IPS DF 19.7 (cell line): ENCODE measurements around the gene NSMCE1.

Experiments
- DNase-seq: peaks from one replicate; pipeline ENCODE4 v3.0.0-alpha.2; 2013; ENCODE audit warnings: low read depth, low spot score

The NSMCE1 gene, protein sequence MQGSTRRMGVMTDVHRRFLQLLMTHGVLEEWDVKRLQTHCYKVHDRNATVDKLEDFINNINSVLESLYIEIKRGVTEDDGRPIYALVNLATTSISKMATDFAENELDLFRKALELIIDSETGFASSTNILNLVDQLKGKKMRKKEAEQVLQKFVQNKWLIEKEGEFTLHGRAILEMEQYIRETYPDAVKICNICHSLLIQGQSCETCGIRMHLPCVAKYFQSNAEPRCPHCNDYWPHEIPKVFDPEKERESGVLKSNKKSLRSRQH

GRCh38 chr16:27268376-27269299, at the start of gene NSMCE1:
Gene NSMCE1, minus strand, starts transcription at chr16:27268772. Its CDS starts 11,202 bp downstream, at chr16:27257570.
- peak; percentile 60 for DNase-seq

DNA sequence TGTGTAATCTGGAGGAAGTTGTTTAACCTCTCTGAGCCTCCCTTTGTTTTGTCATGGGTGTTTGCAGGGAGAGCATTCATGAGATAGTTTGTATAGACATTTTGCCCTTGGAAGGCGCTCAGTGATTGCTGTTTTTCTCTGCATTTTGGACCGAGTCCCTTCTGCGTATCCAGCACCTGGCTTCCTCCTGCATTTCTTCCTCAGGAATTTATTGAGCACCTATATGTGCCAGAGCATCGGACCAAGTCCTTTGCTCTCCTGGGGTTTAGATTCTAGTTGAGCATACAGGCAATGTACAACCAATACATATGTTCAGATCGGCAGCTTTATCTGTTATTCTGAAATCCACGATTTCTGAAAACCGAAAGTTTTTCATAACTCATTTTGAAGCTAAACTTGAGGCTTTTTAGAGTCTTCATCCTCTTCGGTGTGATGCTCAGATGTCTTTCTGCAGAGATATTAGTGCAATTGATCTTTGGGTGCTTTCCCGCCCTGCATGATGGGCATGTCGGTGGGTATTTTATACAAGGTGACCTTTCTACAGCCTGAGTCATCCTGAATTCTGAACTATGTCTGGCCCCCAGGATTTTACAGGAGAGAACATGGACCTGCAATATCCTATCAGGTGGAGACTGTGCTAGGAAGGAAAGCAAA, 49.3 kb upstream of the NSMCE1 start:
- no peak for DNase-seq

DNA sequence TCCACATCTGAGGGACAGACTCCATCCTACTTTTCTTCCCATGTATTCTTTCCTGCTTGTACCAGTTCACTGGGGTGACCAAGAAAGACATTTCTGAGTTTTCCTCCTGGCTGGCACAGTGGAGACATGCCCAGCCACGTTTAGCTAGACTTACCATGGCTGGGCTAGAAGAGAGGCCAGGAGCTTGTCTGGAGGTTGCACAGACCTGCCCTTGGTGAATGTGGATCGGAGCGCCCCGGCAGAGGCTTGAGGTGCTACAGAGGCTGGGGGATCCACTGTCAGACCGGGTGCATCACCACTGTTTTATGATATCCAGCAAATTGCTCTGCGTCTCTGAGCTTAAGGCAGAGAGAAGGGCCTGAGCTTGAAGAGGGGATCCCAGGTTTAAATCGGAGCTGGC, 48.7 kb upstream of the NSMCE1 start:
- no peak for DNase-seq

- DNase-seq = no peak
Measured at GRCh38 chr16:27316038-27316680, 47.6 kb upstream of the NSMCE1 start.

DNA sequence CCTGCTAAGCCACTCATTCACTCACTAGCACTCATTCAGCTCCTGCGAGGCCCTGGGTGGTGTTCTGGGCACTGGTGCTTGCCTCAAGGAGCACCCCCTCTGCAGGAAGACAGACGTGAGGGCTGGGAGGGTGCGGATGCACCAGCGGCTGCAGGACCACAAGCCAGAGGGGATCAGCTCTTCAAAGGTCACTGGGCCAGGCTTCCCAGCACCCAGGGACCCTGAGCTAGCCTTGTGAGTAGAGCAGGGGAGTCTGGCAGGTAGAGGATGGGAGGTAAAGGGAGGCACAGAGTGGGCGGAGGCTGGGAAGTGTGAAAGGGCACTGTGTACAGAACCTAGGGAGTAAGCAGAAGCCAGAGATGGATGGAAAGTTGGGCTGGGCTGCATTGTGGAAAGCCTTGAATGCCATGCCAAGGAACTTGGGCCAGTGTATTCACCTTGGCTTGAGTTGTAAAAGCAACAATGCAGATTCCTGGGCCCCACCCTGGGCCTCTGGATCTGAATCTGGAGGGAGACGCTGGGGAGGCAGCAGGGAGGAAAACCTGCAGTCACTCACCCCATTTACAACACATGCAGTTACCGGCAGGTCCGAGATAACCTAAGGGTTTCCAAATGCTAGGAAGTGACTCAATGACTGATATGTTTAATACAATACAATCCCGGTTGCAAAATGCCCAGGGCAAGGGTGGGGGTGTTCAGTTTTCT, 46.9 kb upstream of the NSMCE1 start:
- DNase-seq = no peak

- no peak for DNase-seq
Measured at GRCh38 chr16:27314986-27315332, 46.4 kb upstream of the NSMCE1 start.

DNA sequence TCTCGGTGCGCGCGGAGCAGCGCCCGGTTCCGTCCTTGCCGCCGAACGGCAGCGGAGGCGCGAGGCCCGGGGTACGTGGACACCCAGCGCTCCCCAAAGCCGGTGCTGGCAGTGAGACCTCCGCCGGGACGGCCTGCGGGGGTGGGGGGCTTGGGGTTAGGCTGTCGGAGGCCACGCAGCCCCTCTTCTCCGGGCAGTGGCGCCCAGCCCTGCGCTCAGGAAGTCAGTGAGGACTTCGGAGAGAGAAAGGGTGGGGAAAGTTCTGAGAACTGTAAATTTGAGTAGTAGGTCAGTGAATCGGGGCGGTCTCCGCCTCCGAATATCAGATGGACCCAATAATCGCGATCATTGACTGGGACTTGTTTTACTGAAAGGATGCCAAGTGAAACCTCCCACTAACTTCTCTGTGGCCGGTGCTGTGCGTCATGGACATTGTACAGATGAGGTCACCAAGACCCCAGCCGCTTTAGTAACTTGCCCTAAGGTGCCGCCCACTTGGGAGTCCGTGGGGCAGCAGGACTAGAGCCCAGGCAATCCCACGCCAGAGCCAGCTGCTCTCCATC, 45.7 kb upstream of the NSMCE1 start:
- no peak for DNase-seq

DNA sequence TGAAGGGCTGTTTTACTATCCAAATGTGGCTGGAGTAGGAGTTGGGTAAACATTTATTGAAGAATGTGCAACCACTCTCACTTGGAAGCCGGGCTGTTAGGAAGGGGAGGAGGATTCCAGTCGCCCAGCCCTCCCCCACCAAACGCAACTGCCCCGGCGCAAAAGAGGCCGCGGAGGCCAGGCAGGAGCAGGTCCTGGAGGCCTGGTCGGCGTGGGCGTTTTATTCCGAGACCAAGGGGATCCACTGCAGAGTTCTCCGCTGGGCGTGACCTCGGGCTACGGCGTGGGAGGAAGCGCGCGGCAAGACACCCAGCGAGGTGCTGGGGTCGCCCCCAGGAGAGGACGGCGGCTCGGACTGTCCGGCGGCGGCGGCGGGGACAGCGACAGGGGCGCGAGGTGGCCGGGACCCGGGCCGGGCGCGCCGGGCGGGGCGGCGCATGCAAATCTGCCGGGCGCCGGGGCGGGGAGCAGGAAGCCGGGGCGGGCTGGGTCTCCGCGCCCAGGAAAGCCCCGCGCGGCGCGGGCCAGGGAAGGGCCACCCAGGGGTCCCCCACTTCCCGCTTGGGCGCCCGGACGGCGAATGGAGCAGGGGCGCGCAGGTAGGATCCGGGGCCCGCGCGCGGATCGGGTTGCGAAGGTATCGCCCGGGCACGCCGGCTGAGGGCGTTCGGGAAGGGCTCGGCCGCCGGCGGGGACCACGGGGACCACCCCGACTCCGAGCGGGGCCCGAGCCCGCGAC, 45.0 kb upstream of the NSMCE1 start, which contains the start of gene IL4R:
TSS of gene IL4R (plus strand) at position 553 of the 739 bp plus-strand sequence. CDS start 26,230 bp downstream, outside the sequence.
- no peak for DNase-seq

GRCh38 chr16:27312580-27313421, 44.2 kb upstream of the NSMCE1 start:
- DNase-seq = no peak

- no peak for DNase-seq
Measured at GRCh38 chr16:27311897-27312303, 43.3 kb upstream of the NSMCE1 start.

DNA sequence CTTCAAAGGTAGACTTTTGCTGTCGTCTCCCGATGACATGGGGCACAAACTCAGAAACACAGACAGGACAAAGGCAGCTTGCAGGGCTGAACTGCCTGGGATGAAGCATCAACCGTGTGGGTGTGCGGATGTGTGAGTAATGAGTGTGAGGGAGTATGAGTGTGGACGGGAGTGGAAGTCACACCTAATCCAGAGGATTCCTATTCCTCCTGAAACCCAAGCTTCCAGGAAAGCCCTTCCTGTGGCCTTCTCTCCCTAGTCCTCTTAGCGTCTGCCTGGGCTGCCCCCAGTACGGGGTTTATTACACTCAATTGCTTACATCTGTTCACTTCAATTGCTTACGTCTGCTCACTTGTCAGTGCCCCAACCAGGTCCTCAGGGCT, 42.9 kb upstream of the NSMCE1 start:
- DNase-seq = no peak

DNA sequence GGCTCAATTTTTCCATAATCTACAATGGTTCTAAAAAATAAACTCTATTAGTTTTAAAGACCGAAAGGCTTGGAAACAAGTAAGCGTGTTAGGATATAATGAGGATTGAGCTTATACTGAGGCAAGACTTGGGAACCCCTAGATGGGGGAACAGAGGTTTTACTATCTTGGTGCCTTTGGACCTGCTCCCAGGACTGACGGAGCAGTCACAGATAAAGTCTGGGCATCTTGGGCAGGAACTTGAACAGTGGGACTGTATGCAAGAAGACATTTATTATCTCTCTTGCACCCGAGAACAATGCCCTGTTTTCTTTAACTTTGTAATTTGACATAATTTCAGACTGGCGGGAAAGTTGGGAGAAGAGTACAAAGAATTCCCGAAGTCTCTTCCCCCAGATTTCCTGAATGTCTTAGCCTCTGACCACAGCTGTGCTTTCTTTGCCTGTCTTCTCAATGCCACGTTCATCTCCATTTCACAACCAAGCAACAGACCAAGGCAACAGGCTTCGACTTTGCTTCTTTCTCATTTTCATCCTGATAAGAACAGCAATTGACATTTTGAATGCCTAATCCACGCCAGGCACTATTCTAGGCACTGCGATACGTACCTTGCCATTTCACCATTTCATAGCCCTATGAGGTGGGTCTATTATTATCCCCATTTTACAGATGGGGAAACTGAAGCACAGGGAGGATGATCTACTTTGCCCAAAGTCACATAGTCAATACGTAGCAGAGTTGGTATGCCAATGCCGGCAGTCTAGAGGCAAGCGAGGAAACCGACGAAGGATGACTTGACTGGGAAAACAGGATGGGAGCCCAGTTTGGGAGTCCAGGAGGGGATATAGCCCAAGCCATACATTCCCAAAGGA, 42.2 kb upstream of the NSMCE1 start:
- DNase-seq = no peak

DNA sequence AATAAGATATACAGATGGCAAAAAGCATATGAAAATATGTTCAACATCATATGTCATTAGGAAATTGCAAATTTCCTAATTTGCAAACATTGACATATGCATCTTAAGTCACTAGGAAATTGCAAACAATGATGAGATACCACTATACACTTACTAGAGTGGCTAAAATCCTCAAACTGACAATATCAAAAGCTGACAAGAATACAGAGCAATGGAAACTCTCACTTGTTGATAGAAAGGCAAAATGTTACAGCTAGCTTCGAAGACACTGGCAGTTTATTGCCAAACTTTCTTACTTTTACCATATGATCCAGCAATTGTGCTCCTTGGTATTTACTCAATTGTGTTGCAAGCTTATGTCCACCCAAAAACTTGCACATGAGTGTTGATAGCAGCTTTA, 40.2 kb upstream of the NSMCE1 start:
- no peak for DNase-seq

- no peak for DNase-seq
Measured at GRCh38 chr16:27305839-27306442, 37.4 kb upstream of the NSMCE1 start.

GRCh38 chr16:27304881-27305745, 36.5 kb upstream of the NSMCE1 start:
- no peak for DNase-seq

DNA sequence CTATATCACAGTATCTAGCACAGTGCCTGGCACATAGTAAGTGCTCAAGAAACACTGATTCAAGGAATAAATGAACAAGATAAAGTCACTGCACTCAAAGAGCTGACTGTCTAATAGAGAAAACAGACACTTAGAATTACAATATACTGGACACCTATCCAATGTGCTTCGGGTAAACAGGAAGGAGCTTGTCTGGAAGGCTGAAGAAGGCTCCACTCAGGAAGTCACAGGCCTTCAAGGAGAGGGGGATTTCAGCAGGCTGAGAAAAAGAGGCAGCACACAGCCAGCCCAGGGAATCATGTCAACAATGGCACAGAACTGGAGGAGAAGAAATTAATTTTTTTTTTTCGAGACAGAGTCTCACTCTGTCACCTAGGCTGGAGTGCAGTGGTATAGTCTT, 35.5 kb upstream of the NSMCE1 start:
- no peak for DNase-seq
